SJCRH30 (cell line): Measurements from ENCODE around the gene SAMD14. TPM values are rescaled to one million over a fixed set of nuclear protein-coding genes. Genes with fewer than 3 reads are reported as not detected.

Source experiments
- DNase-seq, 2 experiments: peaks; one replicate each; pipeline ENCODE4 v3.0.0-alpha.2; 2015 to 2020
- H3K27ac ChIP-seq: fragments of 250-450 bp; sonication (Bioruptor Pico); 2 replicates; pipeline ENCODE4 v1.5.1; 2020; ENCODE audit warnings: mild to moderate bottlenecking, moderate library complexity
- H3K27me3 ChIP-seq: fragments of 250-450 bp; sonication (Bioruptor Pico); 2 replicates; pipeline ENCODE4 v1.5.1; 2020; ENCODE audit warnings: mild to moderate bottlenecking, moderate library complexity
- H3K36me3 ChIP-seq: fragments of 250-450 bp; sonication (Bioruptor Pico); 2 replicates; pipeline ENCODE4 v1.5.1; 2020; ENCODE audit warnings: mild to moderate bottlenecking, moderate library complexity
- H3K4me1 ChIP-seq: fragments of 250-450 bp; sonication (Bioruptor Pico); 2 replicates; pipeline ENCODE4 v1.5.1; 2020; ENCODE audit warnings: mild to moderate bottlenecking, moderate library complexity
- H3K4me3 ChIP-seq: fragments of 250-450 bp; sonication (Bioruptor Pico); 2 replicates; pipeline ENCODE4 v1.5.1; 2020; ENCODE audit warnings: mild to moderate bottlenecking, moderate library complexity
- H3K9me3 ChIP-seq: fragments of 250-450 bp; sonication (Bioruptor Pico); replicated peaks from 2 replicates; pipeline ENCODE4 v1.5.1; 2020; ENCODE audit warnings: mild to moderate bottlenecking, moderate library complexity
- total RNA-seq: library from RNA; depleted of rRNA; stranded (reverse); fragments of >200 nt; shearing (Covaris generic); gene quantifications from 2 replicates; pipeline ENCODE4 v1.2.3, GENCODE V29; 2014

Gene SAMD14
- total RNA-seq, 1 experiment from 2014 or later = 3.1 TPM

DNA sequence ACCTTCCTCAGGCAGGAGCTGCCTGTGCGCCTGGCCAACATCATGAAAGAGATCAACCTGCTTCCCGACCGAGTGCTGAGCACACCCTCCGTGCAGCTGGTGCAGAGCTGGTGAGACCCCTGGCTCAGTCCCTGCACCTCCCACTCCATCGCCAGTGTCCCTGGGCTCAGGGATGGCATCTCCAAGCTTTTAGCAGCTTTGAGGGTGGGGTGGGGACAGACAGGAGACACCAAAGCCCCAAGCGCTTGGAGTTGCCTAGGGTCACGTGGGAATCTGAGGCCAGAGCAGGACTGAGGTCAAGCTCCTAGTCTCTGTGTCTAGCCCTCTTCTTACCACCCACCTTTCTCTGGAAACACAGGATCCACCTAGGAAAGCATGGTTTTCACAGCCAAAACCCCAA lies 32.5 kb downstream of the SAMD14 start:
- Histone ChIP-seq H3K4me3 (no peak overlapping the region), H3K27me3 (no peaks in the 10 kb centered on the region; the same call in 1 of the 2 replicates), H3K9me3 (no peaks in the 10 kb centered on the region), H3K4me1 (peaks cover 11% of the 10 kb centered on the region), H3K27ac (no peak overlapping the region), H3K36me3 (no peaks in the 10 kb centered on the region)
- no peak for DNase-seq

DNA sequence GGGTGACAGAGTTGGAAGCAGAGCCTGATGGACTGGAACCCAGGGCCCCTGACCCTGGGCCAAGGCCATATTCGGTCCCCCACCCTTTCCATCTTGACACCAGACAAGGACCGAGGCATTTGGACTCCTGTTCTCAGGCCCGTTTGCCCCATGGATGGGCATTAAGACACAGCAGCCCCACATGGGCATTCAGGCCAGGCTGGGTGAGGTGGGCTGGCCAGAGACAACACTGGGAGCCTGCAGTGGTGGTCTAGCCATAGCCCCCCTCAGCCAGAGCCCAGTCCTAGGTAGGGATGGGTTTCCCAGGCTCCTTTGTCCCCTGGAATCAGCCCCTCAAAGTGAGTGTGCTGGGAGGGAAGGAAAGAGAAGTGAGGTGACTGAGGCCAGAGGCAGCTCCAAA lies 33.2 kb downstream of the SAMD14 start:
- no peak for DNase-seq

DNA sequence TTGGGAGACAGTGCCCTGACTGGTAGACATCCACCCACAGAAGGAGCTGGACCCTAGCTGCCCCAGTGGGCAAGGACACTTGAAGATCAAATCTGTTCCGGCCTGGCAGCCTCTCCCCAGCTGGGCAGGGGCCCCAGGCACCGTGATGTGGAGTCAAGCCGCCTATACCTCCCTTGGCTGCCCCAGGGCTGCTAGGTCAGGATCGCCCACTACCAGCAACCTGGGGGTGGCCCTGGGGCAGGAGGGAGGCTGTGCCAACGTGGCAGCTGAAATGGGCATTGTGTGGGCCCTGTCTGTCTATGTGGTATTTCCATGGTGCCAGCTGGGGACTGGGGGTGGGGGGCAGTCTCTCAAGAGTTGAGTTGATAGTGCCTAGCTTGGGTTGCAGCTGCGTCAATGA lies 33.9 kb downstream of the SAMD14 start:
- Histone ChIP-seq H3K9me3 (no peaks in the 10 kb centered on the region), H3K4me1 (peaks cover 2% of the 10 kb centered on the region; the same call in 1 of the 2 replicates), H3K27ac (no peak overlapping the region), H3K36me3 (no peaks in the 10 kb centered on the region), H3K4me3 (peak overlapping the region; percentile 68), H3K27me3 (no peaks in the 10 kb centered on the region; the same call in 1 of the 2 replicates)
- no peak for DNase-seq

More for the DNA sequence above, 33.2 kb downstream of the SAMD14 start:
- Histone ChIP-seq H3K27me3 (no peaks in the 10 kb centered on the region; the same call in 1 of the 2 replicates), H3K9me3 (no peaks in the 10 kb centered on the region), H3K4me3 (no peak overlapping the region), H3K36me3 (no peaks in the 10 kb centered on the region), H3K27ac (no peak overlapping the region), H3K4me1 (peaks cover 4% of the 10 kb centered on the region; the same call in 1 of the 2 replicates)

DNA sequence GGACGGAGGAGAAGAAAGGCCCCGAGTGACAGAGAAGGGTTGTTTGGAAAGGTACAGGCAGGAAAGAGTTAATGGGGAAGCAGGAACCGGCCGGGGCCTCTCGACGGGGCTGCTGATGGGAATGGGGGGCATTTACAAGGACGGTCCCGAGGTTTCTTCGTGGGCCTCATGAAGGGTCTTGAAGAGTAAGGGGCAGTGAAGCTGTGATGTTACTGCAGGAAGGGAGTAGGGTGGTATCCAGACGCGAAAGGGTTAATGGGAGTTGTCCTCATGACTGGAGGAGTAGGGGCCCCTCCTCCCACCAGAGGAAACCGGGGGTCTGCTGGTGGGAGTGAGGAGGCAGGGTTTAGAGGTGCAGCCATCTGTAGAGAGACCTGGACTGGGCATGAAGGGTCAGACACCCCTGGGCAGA lies 34.3 kb downstream of the SAMD14 start:
- H3K27me3 ChIP-seq = no peaks in the 10 kb centered on the region; the same call in 1 of the 2 replicates
- H3K4me1 ChIP-seq = peaks cover 2% of the 10 kb centered on the region; the same call in 1 of the 2 replicates
- H3K36me3 ChIP-seq = no peaks in the 10 kb centered on the region
- H3K9me3 ChIP-seq = no peaks in the 10 kb centered on the region
- H3K27ac ChIP-seq = peak overlapping the region; percentile 15; the same call in 1 of the 2 replicates
- peak in 1 of 2 experiments; percentile 42 for DNase-seq
- peak overlapping the region; percentile 68 for H3K4me3 ChIP-seq

DNA sequence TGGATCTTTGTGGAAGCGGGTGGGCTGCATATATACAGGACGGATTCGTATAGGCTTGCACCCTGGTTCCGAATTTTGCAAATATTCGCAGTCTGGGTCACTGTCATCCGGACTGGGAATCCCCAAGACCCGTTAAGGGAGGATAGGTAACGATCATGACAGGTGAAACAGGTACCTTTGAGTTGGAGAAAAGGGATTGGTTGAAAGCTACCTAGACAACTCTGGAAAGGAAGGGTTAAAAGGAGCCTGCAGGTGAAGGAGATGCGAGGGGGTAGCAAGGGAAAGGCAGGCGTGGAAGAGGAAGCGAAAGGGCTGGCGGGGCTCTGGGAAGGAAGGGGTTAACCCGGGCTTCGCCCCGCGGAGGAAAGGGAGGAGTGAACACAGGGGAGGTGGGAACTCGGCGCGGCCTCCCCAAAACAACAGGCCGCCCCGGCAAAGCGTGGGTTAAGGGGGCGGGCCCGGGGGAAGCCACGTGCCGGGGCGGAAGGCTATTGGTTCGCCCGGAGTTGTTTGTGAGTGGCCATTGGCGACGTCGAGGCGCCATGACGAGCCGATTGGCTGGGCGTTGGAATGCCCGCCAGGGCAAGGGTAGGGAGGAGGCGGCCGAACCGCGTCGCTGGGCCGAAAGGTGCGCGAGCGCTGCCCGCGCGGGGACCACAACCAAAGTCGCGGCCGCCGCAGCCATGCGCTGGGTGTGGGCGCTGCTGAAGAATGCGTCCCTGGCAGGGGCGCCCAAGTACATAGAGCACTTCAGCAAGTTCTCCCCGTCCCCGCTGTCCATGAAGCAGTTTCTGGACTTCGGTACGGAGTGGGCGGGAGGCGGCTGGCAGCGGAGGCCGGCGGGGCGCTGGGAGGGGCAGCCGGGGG lies 35.0 kb downstream of the SAMD14 start, which contains the start of gene PDK2:
TSS of gene PDK2 (plus strand) at position 599 of the 867 bp plus-strand sequence. CDS start at position 684, 85 bp downstream.
- no peaks in the 10 kb centered on the region for H3K36me3 ChIP-seq
- H3K9me3 ChIP-seq = no peaks in the 10 kb centered on the region
- 0 out of 2 replicates have a peak, but pooled peaks cover 2% of the 10 kb centered on the region for H3K4me1 ChIP-seq
- H3K27me3 ChIP-seq = peaks cover 2% of the 10 kb centered on the region; the same call in 1 of the 2 replicates
- DNase-seq = peak; percentile 93 to 95
- peak within 1 kb of the TSS; percentile 15; the same call in 1 of the 2 replicates for H3K27ac ChIP-seq
- H3K4me3 ChIP-seq = peak within 1 kb of the TSS; percentile 68

DNA sequence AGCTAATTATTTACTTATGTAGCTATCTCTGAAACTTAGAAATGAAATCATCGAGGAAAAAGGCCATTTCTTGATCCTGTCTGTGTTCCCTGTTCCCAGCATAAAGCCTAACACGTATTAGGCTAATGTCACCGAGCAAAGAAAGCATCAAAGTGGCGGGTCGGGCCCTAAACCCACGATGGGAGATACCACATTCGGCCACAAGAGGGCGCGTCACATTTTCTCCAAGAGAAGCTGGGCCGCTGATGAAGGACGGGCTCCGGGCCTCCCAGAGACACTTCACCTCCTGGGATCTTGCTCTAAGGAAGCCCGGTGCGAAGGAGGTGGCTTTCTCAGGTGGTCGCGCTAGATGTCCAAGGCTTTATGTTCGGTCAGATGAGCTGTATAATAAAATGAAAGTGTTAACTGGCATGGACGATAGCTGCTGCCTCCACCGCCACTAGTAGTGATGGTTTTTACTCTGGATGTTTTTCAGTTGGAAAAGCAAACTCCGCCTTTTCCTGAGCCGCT lies 35.7 kb downstream of the SAMD14 start:
- Histone ChIP-seq H3K4me1 (0 out of 2 replicates have a peak, but pooled peaks cover 2% of the 10 kb centered on the region), H3K9me3 (no peaks in the 10 kb centered on the region), H3K27ac (no peak overlapping the region), H3K36me3 (no peaks in the 10 kb centered on the region), H3K27me3 (peaks cover 2% of the 10 kb centered on the region; the same call in 1 of the 2 replicates), H3K4me3 (peak overlapping the region; percentile 68)
- DNase-seq = peak; percentile 81 to 92

DNA sequence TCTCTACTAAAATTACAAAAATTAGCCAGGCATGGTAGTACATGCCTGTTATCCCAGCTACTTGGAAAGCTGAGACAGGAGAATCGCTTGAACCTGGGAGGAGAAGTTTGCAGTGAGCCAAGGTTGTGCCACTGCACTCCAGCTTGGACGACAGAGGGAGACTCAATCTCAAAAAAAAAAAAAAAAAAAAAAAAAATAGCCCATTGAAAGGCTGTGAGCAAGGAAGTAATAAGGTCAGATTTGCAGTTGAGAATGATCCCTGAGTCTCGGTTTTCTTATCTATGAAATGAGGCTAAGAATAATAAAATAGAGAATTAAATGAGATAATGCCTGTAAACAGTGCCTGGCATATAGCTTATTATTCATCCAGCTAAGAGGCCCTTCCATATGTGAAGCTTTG lies 36.2 kb downstream of the SAMD14 start:
- Histone ChIP-seq H3K4me1 (0 out of 2 replicates have a peak, but pooled peaks cover 2% of the 10 kb centered on the region), H3K9me3 (no peaks in the 10 kb centered on the region), H3K36me3 (no peaks in the 10 kb centered on the region), H3K4me3 (no peak overlapping the region), H3K27me3 (peaks cover 2% of the 10 kb centered on the region; the same call in 1 of the 2 replicates), H3K27ac (no peak overlapping the region)
- no peak for DNase-seq

DNA sequence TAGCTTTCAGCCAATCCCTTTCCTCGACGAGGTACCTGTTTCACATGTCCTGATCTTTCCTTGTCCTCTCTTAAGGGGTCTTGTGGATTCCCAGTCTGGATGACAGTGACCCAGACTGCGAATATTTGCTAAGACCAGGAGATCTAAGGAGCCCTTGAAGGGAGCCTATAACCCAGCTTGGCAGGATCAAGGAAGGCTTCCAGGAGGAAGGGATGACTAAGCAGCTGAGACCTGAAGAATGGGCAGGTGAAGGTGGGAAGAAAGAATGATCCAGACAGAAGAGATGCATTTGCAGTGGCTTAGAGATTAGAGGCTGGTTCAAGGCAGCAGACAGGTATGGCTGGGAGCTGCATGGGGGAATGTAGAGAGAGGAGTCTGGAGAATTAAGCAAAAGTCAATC lies 36.7 kb downstream of the SAMD14 start:
- Histone ChIP-seq H3K9me3 (no peaks in the 10 kb centered on the region), H3K27me3 (peaks cover 2% of the 10 kb centered on the region; the same call in 1 of the 2 replicates), H3K4me3 (no peak overlapping the region), H3K36me3 (no peaks in the 10 kb centered on the region), H3K27ac (no peak overlapping the region), H3K4me1 (0 out of 2 replicates have a peak, but pooled peaks cover 2% of the 10 kb centered on the region)
- DNase-seq = no peak

DNA sequence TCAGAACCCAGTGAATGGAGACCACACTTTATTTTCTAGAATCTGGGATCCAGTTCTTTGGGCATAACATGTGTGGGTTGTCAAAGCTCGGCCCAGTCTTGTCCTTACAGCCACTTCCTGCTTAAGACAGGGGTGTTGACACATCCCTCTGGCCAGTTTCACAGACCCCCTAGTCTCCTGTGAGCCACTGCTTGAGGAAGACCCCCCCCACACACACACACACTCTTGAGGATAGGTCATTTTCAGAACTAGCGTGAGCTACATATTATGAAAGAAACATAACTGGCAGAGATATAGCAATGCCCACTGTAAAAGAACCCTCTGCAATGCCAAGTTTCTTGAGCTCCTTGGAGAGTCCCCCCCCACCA lies 38.1 kb downstream of the SAMD14 start:
- peaks cover 2% of the 10 kb centered on the region; the same call in 1 of the 2 replicates for H3K27me3 ChIP-seq
- H3K9me3 ChIP-seq = no peaks in the 10 kb centered on the region
- H3K4me1 ChIP-seq = 0 out of 2 replicates have a peak, but pooled peaks cover 2% of the 10 kb centered on the region
- no peak overlapping the region for H3K27ac ChIP-seq
- no peaks in the 10 kb centered on the region for H3K36me3 ChIP-seq
- no peak for DNase-seq
- H3K4me3 ChIP-seq = no peak overlapping the region

DNA sequence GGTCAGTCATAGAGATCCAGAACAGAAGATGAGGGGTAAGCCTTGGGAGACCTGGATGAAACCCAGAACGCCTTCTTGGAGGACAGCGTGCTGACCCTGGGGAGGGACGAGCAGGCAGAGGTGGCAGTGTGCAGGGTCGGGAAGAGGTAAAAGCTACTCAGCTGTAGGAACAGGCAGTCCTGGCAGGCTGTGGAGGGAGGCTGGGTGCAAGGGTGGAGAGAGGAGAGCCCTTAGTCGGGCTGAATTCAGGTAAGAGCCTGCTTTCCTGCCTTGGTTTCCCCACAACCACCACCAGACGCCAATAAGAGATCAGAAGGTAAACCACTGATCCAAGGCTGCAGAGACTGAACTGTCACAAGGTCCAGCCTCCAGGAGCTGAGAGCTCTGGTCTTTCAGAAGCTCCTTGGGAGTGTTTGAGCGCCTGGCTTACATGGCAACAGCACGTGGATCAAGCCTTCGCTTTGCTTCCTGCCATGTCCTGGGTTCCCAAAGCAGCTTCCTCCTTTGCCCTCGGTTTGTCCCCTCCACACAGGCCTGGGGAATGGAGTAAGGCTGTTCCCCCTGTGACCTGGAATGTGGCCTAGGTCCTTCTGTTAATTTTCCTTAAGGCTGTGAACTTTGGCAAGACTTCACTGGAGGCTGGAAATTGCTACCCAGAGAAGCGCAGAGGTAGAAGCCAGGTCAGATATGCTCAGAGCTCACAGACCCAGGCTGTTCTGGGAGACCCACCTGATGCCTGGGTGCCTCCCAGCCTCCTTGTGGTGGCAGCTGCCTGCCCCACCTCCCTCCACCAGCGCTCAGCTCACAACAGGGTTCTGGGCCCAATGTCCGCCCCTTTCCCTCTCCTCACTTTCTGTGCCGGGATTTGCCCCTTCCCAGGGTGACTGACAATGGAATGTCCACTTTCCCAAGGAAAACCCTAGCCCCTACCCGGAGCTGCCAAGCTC lies 38.7 kb downstream of the SAMD14 start:
- Histone ChIP-seq H3K4me1 (0 out of 2 replicates have a peak, but pooled peaks cover 2% of the 10 kb centered on the region), H3K27me3 (peaks cover 2% of the 10 kb centered on the region; the same call in 1 of the 2 replicates), H3K36me3 (no peaks in the 10 kb centered on the region), H3K27ac (no peak overlapping the region), H3K4me3 (no peak overlapping the region), H3K9me3 (no peaks in the 10 kb centered on the region)
- DNase-seq = no peak

DNA sequence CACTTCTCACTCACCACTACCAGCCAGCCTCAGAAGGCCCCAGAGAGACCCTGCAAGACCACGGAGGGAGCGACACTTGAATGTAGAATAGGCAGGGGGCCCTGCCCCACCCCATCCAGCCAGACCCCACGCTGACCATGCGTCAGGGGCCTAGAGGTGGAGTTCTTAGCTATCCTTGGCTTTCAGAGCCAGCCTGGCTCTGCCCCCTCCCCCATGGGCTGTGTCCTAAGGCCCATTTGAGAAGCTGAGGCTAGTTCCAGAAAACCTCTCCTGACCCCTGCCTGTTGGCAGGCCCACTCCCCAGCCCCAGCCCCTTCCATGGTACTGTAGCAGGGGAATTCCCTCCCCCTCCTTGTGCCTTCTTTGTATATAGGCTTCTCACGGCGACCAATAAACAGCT lies 39.9 kb downstream of the SAMD14 start:
- Histone ChIP-seq H3K27me3 (peaks cover 2% of the 10 kb centered on the region; the same call in 1 of the 2 replicates), H3K36me3 (no peaks in the 10 kb centered on the region), H3K4me1 (0 out of 2 replicates have a peak, but pooled peaks cover 2% of the 10 kb centered on the region), H3K27ac (no peak overlapping the region), H3K4me3 (no peak overlapping the region), H3K9me3 (no peaks in the 10 kb centered on the region)
- no peak for DNase-seq

DNA sequence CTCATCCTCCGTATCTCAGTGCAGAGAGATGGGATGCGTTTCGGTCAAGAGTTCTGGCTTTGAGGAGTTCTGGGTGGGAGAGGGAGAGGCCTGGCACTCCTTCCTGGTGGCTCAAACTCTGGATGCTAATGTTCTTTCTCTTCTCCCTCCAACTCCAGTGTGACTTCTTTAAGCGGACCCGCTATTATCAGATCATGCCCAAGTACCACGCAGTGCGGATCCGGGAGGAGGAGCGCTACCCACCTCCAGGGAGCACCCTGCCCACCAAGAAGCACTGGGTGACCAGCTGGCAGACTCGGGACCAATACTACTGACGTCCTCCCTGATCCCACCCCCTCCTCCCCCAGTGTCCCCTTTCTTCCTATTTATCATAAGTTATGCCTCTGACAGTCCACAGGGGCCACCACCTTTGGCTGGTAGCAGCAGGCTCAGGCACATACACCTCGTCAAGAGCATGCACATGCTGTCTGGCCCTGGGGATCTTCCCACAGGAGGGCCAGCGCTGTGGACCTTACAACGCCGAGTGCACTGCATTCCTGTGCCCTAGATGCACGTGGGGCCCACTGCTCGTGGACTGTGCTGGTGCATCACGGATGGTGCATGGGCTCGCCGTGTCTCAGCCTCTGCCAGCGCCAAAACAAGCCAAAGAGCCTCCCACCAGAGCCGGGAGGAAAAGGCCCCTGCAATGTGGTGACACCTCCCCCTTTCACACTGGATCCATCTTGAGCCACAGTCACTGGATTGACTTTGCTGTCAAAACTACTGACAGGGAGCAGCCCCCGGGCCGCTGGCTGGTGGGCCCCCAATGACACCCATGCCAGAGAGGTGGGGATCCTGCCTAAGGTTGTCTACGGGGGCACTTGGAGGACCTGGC lies 40.8 kb downstream of the SAMD14 start:
- no peak for DNase-seq
- Histone ChIP-seq H3K4me1 (no peaks in the 10 kb centered on the region), H3K4me3 (no peak overlapping the region), H3K27ac (no peak overlapping the region), H3K9me3 (no peaks in the 10 kb centered on the region), H3K27me3 (peaks cover 2% of the 10 kb centered on the region; the same call in 1 of the 2 replicates), H3K36me3 (no peaks in the 10 kb centered on the region)

DNA sequence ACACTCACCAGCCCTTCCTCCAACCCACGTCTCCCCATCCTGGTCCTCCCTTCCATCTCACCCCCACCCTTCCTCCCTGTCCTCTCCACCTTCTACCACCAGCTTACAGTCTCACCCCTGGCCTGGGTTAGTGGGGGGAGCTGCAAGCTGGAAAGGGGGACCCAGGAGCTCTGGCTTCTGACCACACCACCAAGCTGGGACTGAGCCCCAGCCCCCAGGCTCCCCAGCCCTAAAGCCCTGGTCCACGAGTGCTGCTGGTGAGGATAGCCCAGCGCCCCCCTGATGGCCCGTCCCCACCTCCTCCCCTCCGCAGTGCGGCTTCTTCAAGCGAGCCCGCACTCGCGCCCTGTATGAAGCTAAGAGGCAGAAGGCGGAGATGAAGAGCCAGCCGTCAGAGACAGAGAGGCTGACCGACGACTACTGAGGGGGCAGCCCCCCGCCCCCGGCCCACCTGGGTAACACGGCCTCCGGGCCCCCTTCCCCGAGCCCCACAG lies 42.0 kb downstream of the SAMD14 start:
- no peak for DNase-seq
- Histone ChIP-seq H3K27me3 (0 out of 2 replicates have a peak, but pooled peaks cover 2% of the 10 kb centered on the region), H3K27ac (no peak overlapping the region), H3K4me3 (no peak overlapping the region), H3K4me1 (no peaks in the 10 kb centered on the region), H3K36me3 (no peaks in the 10 kb centered on the region), H3K9me3 (no peaks in the 10 kb centered on the region)
